Skeletal muscle tissue (tissue), 2 donors: ENCODE results near the gene TMEM184B. TPM values are rescaled to one million over a fixed set of nuclear protein-coding genes. Genes with fewer than 3 reads are reported as not detected.

ENCODE experiments used
- small RNA-seq: library from RNA; depleted of rRNA; stranded (forward); fragments of <200 nt; gene quantifications from one replicate; pipeline ENCODE3, GENCODE V24; 2014
- total RNA-seq: library from RNA; depleted of rRNA; stranded (reverse); fragments of >200 nt; gene quantifications from one replicate; pipeline ENCODE4 v1.2.3, GENCODE V29; 2014

TMEM184B gene
- total RNA-seq, 1 donor from 2014 or later = 11.0 TPM

Small RNA genes within 50 kb of the gene (small RNA-seq; reads per million reads assigned to genes)
- not detected for gene RF00017
- gene RN7SL704P = not detected

Other genes starting within 250 kb of the TMEM184B start
- gene PICK1, start 215.6 kb downstream of the TMEM184B start, total RNA-seq = 8.9 TPM
- 1.0 TPM for gene SLC16A8, start 188.8 kb downstream of the TMEM184B start, total RNA-seq
- gene BAIAP2L2, start 162.3 kb downstream of the TMEM184B start, total RNA-seq = not detected
- gene PLA2G6, start 91.2 kb downstream of the TMEM184B start, total RNA-seq = 14.1 TPM
- gene MAFF, start 71.0 kb downstream of the TMEM184B start, total RNA-seq = 4.2 TPM
- 71.0 TPM for gene CSNK1E, start 44.4 kb upstream of the TMEM184B start, total RNA-seq
- not detected for gene KCNJ4, start 182.2 kb upstream of the TMEM184B start, total RNA-seq
- gene KDELR3, start 195.1 kb upstream of the TMEM184B start, total RNA-seq = 32.9 TPM
- gene DDX17, start 233.3 kb upstream of the TMEM184B start, total RNA-seq = 358 TPM